ENCODE results near the gene FARS2.

Gene FARS2

GRCh38 chr6:5475779-5476178 lies 214.5 kb downstream of the FARS2 start:
- no peak for DNase-seq

DNA sequence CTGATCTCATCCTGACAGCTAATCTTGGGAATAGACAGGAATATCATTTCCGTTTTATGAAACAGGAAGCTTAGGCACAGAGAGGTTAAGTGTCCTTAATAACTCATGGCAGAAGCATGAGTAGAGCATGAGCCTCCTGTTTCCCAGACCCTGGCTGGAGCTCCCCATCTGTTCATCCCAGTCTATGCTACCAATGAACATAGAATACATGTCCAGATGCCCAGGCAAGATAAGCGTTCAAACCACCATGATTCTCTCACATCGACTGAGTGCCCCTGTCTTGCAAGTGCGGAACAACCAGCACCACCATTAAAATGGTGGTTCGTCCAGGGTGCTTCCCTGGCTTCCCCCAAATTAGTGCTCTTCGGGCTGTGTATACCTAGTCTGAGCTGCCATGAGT lies 217.1 kb downstream of the FARS2 start:
- DNase-seq = no peak

DNA sequence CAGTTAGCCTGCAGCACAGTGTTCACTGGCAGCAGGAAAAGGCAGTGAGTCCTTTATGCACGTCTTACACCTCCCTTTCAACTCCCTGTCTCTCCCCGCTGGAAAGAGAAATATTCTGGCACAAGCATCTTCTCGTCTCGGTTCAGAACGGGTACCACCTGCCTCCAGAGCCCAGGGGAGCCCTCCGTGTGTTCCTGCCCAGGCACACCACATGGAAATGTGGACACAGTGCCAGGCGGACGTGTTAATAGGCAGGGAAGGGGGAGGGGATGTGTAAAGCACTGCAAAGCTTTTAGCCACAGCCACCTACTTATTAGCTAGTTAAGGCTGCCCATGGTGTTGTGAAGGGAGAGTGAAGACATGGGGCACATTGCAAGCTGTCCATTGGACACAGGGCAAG lies 219.7 kb downstream of the FARS2 start:
- DNase-seq = peak; percentile 87

DNA sequence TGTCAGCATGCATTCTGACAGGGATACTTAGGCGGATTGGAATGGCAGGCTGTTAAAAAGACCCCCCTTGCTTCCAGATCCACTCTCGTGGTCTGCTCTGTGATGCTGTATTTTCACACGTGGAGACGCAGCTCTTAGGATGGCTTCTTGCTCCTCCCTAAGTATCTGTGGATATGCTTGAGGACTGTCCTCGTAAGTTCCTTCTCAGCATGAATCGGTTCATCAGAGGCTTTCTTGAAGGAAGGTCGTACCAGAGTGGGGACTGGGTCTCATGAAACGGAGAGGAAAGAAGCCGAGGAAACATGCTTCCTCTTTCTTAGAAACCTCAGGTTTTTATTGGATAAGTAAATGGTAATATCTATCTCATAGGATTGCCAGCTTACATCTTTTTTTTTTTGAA lies 220.4 kb downstream of the FARS2 start:
- no peak for DNase-seq

- no peak for DNase-seq
Measured at GRCh38 chr6:5482619-5483018, 221.3 kb downstream of the FARS2 start.

- DNase-seq = no peak
Measured at GRCh38 chr6:5484692-5485091, 223.4 kb downstream of the FARS2 start.

DNA sequence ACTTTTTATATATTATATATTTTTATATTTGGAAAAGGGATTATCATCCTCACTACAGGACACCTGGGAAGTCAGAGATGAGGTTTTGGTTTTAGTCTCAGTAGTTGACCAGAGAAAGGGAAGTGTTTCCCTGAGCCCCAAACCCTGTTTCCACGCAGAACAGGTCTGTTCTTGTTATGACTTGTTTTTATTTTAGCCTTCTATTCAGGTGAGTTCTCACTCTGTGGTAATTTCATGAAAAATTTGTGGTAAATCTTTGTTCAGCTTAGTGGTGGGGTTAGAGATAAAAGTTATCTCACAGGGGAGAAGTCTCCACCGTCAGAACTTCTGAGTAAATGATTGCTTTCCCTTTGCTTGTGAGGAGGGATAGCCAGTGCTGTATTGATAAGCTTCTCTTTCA lies 224.9 kb downstream of the FARS2 start:
- no peak for DNase-seq

GRCh38 chr6:5490501-5491069 lies 229.3 kb downstream of the FARS2 start:
- peak; percentile 82 for DNase-seq

GRCh38 chr6:5492356-5492755 lies 231.0 kb downstream of the FARS2 start:
- DNase-seq = no peak

- no peak for DNase-seq
Measured at GRCh38 chr6:5493806-5494205, 232.5 kb downstream of the FARS2 start.

DNA sequence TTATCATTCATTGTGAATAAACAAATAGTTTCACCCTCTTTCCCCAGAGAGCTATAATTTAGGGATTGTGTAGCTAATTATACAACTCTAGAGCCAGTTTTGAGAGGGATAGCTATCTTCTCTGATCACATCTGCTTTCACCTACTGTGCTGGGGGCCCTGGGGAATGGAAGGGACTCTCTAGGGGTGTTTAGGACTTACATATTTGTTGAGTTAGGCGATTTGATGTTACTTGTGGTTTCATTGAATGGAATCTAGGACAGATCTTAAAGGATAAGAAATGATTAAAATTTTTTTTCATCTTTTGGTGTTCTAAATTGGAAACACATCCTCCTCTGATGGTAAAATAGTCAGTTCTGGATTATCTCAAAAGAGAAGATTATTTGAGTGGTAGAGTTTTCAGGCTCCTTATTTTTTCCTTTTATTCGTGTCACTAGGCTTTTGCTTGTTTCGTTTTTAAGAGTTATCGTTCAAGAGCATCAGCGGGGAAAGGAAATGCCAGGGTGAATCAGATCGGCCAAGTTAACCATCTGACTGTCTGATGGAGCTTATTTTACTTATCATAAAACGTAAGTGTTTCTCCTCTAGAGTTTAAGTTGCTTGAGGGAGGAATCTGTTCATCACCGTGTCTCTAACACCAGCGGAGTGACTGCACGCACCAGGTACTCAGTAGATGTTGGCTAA lies 236.7 kb downstream of the FARS2 start:
- peak; percentile 20 for DNase-seq

GRCh38 chr6:5498579-5498899 lies 237.2 kb downstream of the FARS2 start:
- DNase-seq = no peak

- no peak for DNase-seq
Measured at GRCh38 chr6:5499644-5500306, 238.5 kb downstream of the FARS2 start.

GRCh38 chr6:5501837-5502236 lies 240.5 kb downstream of the FARS2 start:
- DNase-seq = peak; percentile 96

GRCh38 chr6:5504078-5504477 lies 242.8 kb downstream of the FARS2 start:
- DNase-seq = no peak

DNA sequence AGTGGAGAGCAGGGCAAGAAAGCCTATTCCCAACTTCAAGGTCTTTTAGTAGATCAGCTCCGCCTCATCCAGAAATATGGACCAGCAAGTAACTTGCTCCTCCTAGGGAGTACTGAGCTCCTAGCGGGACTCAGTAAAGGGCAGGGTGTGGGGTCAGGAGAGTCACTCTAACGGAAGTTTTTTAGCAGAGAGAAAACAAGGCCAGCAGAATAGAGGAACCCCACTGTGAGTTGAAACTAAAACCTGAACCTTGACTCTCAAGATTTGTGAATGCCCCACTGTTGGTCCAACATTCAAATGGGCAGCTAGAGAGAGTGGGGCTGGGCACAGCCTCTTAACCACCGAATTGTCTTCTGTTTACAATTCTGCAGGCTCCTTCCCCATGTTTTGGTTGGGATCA lies 244.8 kb downstream of the FARS2 start:
- no peak for DNase-seq

DNA sequence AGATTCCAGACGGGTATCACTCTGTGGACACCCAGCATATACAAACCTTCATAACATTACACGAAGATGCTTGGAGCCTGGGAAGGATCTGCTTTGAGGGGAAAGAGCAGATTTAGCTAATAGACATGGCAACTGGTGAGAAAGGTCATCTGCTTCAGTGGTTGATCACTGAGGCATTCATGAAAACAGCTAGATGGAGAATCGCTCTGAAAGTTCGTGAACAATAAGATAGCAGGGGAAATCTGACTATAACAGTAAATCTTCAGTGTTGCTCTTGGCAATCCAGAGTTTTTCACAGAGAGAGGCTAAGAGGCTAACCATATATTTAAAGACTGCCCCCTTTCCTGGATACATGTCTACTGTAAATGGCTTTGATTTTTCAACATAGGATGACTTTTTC lies 245.3 kb downstream of the FARS2 start:
- no peak for DNase-seq

GRCh38 chr6:5507131-5507681 lies 245.9 kb downstream of the FARS2 start:
- no peak for DNase-seq

DNA sequence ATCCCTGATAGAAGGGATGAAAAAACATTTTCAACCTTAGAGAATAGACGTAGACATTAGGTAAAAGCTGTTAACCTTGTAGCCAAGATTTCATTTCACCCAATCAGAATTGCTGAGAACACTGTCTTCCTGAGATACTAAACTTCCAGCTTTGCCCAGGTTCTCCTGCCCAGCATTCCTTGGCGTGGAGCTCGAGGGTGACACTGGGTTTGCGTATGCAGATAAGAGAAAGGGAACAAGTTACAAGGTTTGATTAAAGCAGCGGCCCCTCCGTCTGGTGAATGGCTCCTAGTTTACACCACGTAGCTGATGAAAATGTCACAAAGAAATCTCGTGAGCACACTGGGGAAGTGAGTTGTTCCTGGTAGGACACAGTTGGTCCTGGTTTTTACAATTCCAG lies 247.8 kb downstream of the FARS2 start:
- DNase-seq = no peak

DNA sequence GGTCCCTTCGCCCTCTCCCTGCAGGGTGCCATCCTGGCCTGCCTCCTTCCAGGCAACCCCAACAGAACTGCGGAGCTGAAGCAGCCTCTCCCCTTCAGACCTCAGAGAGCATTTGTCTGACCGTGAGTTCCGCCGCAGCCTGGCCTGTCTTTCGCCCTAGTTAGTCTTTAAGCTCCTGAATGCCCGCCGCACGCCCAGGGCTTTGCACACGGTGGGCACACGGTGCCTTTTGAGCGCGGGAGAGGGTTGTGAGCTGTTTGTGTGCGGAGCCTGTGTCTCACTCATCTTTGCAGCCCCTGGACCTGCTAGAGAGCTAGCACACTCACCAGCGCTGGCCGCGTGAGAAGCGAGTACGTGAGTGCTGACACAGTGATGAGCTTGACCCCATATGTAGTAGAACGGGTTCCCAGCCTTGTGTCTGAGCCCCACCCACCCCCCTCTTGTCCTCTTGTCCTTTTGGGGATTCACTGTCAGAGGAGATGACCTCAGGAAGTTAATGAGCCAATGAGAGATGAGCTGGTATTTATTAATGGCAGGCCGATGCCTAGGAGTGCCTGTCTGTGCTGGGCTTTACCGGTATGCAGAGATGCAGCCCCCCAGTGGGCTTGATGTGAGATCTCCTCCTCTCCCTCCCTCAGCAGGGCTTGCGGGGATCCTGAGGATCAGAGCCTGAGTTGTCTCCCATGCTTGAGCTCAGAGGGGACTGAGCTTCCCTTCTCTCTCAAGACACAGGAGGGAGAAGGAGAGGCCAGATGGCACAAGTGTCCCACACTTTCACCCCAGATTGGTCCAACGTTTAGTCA lies 249.2 kb downstream of the FARS2 start:
- DNase-seq = no peak

- no peak for DNase-seq
Measured at GRCh38 chr6:5511954-5512353, 250.6 kb downstream of the FARS2 start.

DNA sequence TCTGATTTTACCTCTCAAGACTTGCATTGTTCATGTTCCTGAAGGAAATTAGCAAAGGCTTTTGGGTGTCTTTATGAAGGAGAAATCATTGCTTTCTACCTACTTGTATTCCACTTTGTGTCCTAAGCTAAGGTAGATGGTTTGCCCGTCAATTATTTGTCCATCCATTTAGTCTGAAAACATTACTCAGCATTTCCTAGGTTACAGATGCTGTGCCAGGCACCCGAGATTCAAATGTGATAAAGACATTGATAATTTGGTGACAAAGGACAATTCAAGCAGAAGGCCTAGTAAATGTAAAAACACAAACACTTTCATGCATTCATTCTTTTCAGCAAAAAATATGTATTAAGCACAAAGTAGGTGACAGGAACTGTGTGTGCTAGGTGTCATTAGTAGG lies 251.1 kb downstream of the FARS2 start:
- DNase-seq = no peak

DNA sequence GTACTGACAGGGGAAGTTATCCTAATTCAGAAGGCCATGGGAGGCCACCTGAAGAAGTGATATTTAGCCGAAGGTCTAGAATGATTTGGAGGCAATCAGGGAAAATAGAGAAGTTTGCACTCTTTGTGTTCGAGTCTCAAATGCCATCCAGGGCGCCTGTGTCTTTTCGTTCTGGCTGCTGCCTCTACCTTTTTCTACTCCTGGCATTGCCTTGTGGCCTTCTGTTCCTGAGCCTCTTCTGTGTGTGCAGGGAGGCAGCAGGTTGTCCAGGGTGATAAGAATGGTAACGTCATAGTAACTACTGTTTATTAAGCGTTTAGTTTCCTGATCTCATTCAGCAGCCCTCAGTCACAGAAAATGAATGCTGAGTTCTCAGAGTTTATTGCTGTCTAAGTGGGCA lies 252.1 kb downstream of the FARS2 start:
- peak; percentile 89 for DNase-seq

DNA sequence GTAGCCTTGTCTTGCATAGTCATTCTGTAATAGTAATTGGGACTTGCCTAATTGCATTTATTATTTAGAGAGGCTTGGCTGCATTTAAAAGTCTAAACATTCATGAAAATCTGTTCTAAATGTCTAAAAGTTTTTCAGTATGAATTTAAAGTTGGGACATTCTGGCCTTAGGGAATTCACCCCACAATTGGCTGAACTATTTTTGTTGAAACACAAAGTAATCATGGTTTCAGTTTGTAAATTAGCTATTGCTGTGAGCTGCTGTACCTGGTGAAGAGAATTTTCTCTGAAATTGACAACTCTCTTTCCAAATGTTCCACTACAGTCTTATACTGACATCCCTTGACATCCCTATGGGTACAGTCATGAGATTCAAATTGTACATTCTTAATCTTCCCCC lies 253.0 kb downstream of the FARS2 start:
- no peak for DNase-seq

Measured in NCI-H774 (cell line).